ENCODE measurements around the gene GALM. TPM values are rescaled to one million over a fixed set of nuclear protein-coding genes. Genes with fewer than 3 reads are reported as not detected.

The GALM gene
- total and polyA plus RNA-seq, 2 of the 13 experiments (the other 11 are each of a cell fraction or from before 2014, with no cell fraction given), result 65.5 to 90.0 TPM

DNA sequence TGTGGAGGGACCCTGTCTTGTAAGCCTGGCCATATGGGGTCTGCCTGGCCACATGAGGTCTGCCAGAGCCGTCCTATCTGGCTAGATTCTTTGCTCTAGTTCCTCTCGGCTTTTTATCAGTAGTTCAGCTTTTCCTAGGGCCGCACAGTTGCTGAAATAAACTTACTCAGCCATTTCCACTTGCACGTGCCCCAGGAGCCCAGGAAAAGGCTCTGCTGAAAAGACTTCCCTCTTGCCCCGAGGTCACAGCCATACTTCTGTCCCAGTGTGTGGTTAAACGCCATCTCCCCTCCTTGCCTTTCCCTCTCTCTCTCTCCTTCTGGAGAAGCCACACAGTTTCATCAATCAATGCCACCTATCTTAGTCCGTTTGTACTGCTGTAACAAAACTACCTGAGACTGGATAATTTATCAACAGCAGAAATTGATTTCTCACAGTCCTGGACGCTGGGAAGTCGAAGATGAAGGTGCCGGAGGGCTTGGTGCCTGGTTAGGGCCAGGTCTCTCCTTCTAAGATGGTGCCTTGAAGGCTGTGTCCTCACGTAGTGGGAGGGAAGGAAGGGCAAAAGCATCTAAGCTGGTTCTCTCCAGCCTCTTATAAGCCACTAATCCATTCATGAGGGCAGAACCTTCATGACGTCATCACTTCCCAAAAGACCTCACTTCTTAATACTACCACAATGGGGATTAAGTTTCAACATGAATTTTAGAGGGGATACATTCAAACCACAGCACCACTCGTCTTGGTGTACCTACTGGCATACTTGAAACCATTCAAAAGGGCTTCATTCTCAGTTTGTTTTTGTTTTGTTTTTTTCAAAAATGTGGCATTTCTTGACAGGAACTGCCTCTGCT lies 11.2 kb upstream of the GALM start:
- peak overlapping the region; percentile 94 for H2AFZ ChIP-seq (ENCODE audit: low read length)
- ChIA-PET POLR2A (interaction anchor here (3.0 kb wide), 1 partner anchor 11 kb away, joined by 30 read pairs; the partner anchor contains the start of gene GALM), CTCF (ENCODE audit: low intra/inter-chr PET ratio, low total read pairs) (no interaction called here)
- H3K4me1 ChIP-seq (ENCODE audit: insufficient read depth, low read length), result peaks cover 40% of the 10 kb centered on the region
- DNase-seq (ENCODE audit: low spot score) (no peak), FAIRE-seq (no peak), ATAC-seq (peak; percentile 20; the same call in 2 of the 3 replicates)
- peak overlapping the region; percentile 51 for H3K9ac ChIP-seq (ENCODE audit: insufficient read depth, low read depth, low read length)
- peak overlapping the region; percentile 96 for H3K4me2 ChIP-seq (ENCODE audit: low read depth, low read length)
- intact Hi-C loops (cut with micrococcal nuclease; ENCODE audit: unreplicated experiment) (no loop called here), in situ Hi-C loops (cut with HindIII; ENCODE audit: extremely low pct_ligation_motif_present, low pct_unique_long_range_greater_than_20kb) (no loop called here)
- peak overlapping the region; percentile 42 for H3K27ac ChIP-seq (ENCODE audit: extremely low read length, insufficient read depth, low read length)
- H3K9me3 ChIP-seq (ENCODE audit: low read length), result no peaks in the 10 kb centered on the region
- BruUV-seq (replicated peaks), result no TSS peak
- no peaks in the 10 kb centered on the region for H3K36me3 ChIP-seq (replicated peaks in 1 of 2; ENCODE audit: control insufficient read depth in 1 of 2, insufficient read depth in 2 of 2, low read length in 2 of 2)
- H3K4me3 ChIP-seq (replicated peaks in 1 of 3; ENCODE audit: insufficient read depth in 1 of 3, low read depth in 2 of 3, low read length in 3 of 3), result peak overlapping the region; percentile 29 to 67 (median 53)
- WGBS (ENCODE audit: low lambda C conversion rate), result 41% methylated on average over 13 of the region's 13 CpGs
- H4K20me1 ChIP-seq (ENCODE audit: insufficient read depth, low read length), result no peaks in the 10 kb centered on the region
- H3K79me2 ChIP-seq (ENCODE audit: insufficient read depth, low read length), result no peaks in the 10 kb centered on the region
- no peaks in the 10 kb centered on the region; a peak in 1 of 5 replicates for H3K27me3 ChIP-seq (ENCODE audit: control insufficient read depth in 1 of 2, insufficient read depth in 2 of 2, low read length in 2 of 2)
- TF ChIP-seq SOX6 (IDR thresholded peaks at IDR 0.05) (no peak), SOX6 (CRISPR knock-in tag; IDR thresholded peaks at IDR 0.05) (no peak), HNRNPL (IDR thresholded peaks at IDR 0.05; ENCODE audit: low read depth, low read length) (no peak), ZC3H13 (CRISPR knock-in tag; IDR thresholded peaks at IDR 0.05) (no peak), ZSCAN9 (CRISPR knock-in tag; IDR thresholded peaks at IDR 0.05; ENCODE audit: borderline replicate concordance) (no peak), ZNF749 (CRISPR knock-in tag; IDR thresholded peaks at IDR 0.05; ENCODE audit: borderline replicate concordance) (no peak), SPEN (CRISPR knock-in tag; IDR thresholded peaks at IDR 0.05; ENCODE audit: low read depth) (no peak; the same call in 1 of the 2 replicates), THYN1 (CRISPR knock-in tag; IDR thresholded peaks at IDR 0.05; ENCODE audit: borderline replicate concordance, low read depth) (no peak), ZBTB3 (CRISPR knock-in tag; IDR thresholded peaks at IDR 0.05; ENCODE audit: borderline replicate concordance, low read depth) (0 out of 2 replicates have a peak, but pooled peaks have one; percentile 22), ATM (IDR thresholded peaks at IDR 0.05; ENCODE audit: borderline replicate concordance) (no peak), REL (CRISPR knock-in tag; conservative IDR thresholded peaks at IDR 0.05) (no peak), ZNF570 (CRISPR knock-in tag; IDR thresholded peaks at IDR 0.05; ENCODE audit: borderline replicate concordance) (no peak), MAFF (IDR thresholded peaks at IDR 0.05; ENCODE audit: low read depth, low read length) (no peak), MTF1 (CRISPR knock-in tag; IDR thresholded peaks at IDR 0.05) (no peak), ZNF800 (CRISPR knock-in tag; IDR thresholded peaks at IDR 0.05) (peak; percentile 37; the same call in 1 of the 2 replicates)
- TF ChIP-seq, protein P1, sequence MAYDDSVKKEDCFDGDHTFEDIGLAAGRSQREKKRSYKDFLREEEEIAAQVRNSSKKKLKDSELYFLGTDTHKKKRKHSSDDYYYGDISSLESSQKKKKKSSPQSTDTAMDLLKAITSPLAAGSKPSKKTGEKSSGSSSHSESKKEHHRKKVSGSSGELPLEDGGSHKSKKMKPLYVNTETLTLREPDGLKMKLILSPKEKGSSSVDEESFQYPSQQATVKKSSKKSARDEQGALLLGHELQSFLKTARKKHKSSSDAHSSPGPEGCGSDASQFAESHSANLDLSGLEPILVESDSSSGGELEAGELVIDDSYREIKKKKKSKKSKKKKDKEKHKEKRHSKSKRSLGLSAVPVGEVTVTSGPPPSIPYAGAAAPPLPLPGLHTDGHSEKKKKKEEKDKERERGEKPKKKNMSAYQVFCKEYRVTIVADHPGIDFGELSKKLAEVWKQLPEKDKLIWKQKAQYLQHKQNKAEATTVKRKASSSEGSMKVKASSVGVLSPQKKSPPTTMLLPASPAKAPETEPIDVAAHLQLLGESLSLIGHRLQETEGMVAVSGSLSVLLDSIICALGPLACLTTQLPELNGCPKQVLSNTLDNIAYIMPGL (CRISPR knock-in tag; IDR thresholded peaks at IDR 0.05; ENCODE audit: borderline replicate concordance in 1 of 2, low read depth in 1 of 2), result 0 out of 4 replicates have a peak, but pooled peaks of 1 of the 2 experiments have one; percentile 13
- TF ChIP-seq, protein P2, sequence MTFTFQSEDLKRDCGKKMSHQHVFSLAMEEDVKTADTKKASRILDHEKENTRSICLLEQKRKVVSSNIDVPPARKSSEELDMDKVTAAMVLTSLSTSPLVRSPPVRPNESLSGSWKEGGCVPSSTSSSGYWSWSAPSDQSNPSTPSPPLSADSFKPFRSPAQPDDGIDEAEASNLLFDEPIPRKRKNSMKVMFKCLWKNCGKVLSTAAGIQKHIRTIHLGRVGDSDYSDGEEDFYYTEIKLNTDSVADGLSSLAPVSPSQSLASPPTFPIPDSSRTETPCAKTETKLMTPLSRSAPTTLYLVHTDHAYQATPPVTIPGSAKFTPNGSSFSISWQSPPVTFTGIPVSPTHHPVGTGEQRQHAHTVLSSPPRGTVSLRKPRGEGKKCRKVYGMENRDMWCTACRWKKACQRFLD (CRISPR knock-in tag; IDR thresholded peaks at IDR 0.05; ENCODE audit: borderline replicate concordance), result no peak

Measured in HepG2 (cell line).